Endothelial cell of umbilical vein (primary cell): ENCODE data around the gene GSN. TPM values are rescaled to one million over a fixed set of nuclear protein-coding genes. Genes with fewer than 3 reads are reported as not detected.

ENCODE experiments used
- BruUV-seq: library from RNA; stranded (reverse); fragments of 400-500 nt; replicated peaks from 2 replicates; lab custom pipeline; 2021; lab: Mats Ljungman, UMichigan
- CTCF ChIA-PET: fragments of 300-600, 350-600 bp; sonication (Branson Sonifier 250); formaldehyde crosslinking; loops from one replicate; lab custom pipeline; 2021; ENCODE audit warnings: antibody characterized with exemption, inconsistent platforms; lab: Charles Lee
- POLR2A ChIA-PET: fragments of 300-600, 350-600 bp; sonication (Branson Sonifier 250); formaldehyde crosslinking; loops from one replicate; lab custom pipeline; 2021; ENCODE audit warnings: antibody characterized with exemption, inconsistent platforms; lab: Charles Lee
- DNase-seq: peaks from one replicate; pipeline ENCODE4 v3.0.0-alpha.2; 2011; ENCODE audit warnings: low read depth, low spot score
- FAIRE-seq: peaks from 2 replicates; lab custom pipeline; 2011; peaks lifted over from hg19 to GRCh38; lab: Jason Lieb, UNC
- H2AFZ ChIP-seq: 2 replicates; pipeline ENCODE4 v1.6.0; 2012; ENCODE audit warnings: low read depth, low read length, control low read depth, inconsistent platforms
- H3K27ac ChIP-seq: 2 replicates; pipeline ENCODE4 v1.5.1; 2011; ENCODE audit warnings: low read depth, mild to moderate bottlenecking, control low read depth, low read length, moderate library complexity; ENCODE audit not compliant: insufficient read depth
- H3K27me3 ChIP-seq, 2 experiments: 2 replicates each; pipeline versions ENCODE4 v1.6.0 to v1.6.1; 2011; ENCODE audit warnings: low read length in 2 of 2, mixed read lengths in 1 of 2; ENCODE audit not compliant: control insufficient read depth in 2 of 2, insufficient read depth in 2 of 2
- H3K36me3 ChIP-seq, 2 experiments: 2 replicates in 1 of 2; 3 replicates in 1 of 2; pipeline ENCODE4 v1.5.1; 2011; ENCODE audit warnings: low read length in 2 of 2, mild to moderate bottlenecking in 1 of 2, moderate library complexity in 1 of 2; ENCODE audit not compliant: control insufficient read depth in 2 of 2, insufficient read depth in 2 of 2; ENCODE audit errors: extremely low read depth in 1 of 2
- H3K4me1 ChIP-seq: 3 replicates; pipeline ENCODE4 v1.5.1; 2011; ENCODE audit warnings: mild to moderate bottlenecking, low read length; ENCODE audit not compliant: control insufficient read depth, insufficient read depth; ENCODE audit errors: extremely low read depth
- H3K4me2 ChIP-seq: 2 replicates; pipeline ENCODE4 v1.6.1; 2011; ENCODE audit warnings: low read length, control low read depth, mixed read lengths; ENCODE audit not compliant: insufficient read depth
- H3K4me3 ChIP-seq, 3 experiments: fragments of 200-600 bp in 1 of 3; sonication (generic), shearing (Covaris generic) in 1 of 3; replicated peaks in 1 of 3; 2 replicates each; pipeline ENCODE4 v1.5.1; 2011 to 2016; ENCODE audit warnings: control low read depth in 3 of 3, low read length in 3 of 3, mild to moderate bottlenecking in 2 of 3, inconsistent platforms in 1 of 3, low read depth in 1 of 3, moderate library complexity in 1 of 3; ENCODE audit not compliant: insufficient read depth in 1 of 3
- H3K79me2 ChIP-seq: 2 replicates; pipeline ENCODE4 v1.6.0; 2012; ENCODE audit warnings: low read length, inconsistent platforms; ENCODE audit not compliant: control insufficient read depth, insufficient read depth
- H3K9ac ChIP-seq: replicated peaks from 2 replicates; pipeline ENCODE3; 2011; ENCODE audit warnings: low read length, control low read depth; ENCODE audit not compliant: insufficient read depth; ENCODE audit errors: extremely low read depth
- H3K9me1 ChIP-seq: replicated peaks from 3 replicates; pipeline ENCODE4 v1.6.0; 2011; ENCODE audit warnings: mild to moderate bottlenecking, low read length; ENCODE audit not compliant: control insufficient read depth, insufficient read depth; ENCODE audit errors: extremely low read depth
- H3K9me3 ChIP-seq: replicated peaks from 2 replicates; pipeline ENCODE4 v1.5.1; 2012; ENCODE audit warnings: low read length, inconsistent platforms; ENCODE audit not compliant: control insufficient read depth, insufficient read depth
- H4K20me1 ChIP-seq: replicated peaks from 2 replicates; pipeline ENCODE3; 2011; ENCODE audit warnings: mild to moderate bottlenecking, low read length; ENCODE audit not compliant: control insufficient read depth, insufficient read depth; ENCODE audit errors: extremely low read depth
- CTCF ChIP-seq, 2 donors: IDR thresholded peaks; 1 replicate in 1 of 2; 2 replicates in 1 of 2; pipeline ENCODE4 v1.5.1; 2011; ENCODE audit warnings: low read length in 2 of 2, mild to moderate bottlenecking in 2 of 2, moderate library complexity in 2 of 2, control low read depth in 1 of 2, inconsistent platforms in 1 of 2, low read depth in 1 of 2; ENCODE audit not compliant: insufficient read depth in 1 of 2; ENCODE audit errors: extremely low read depth in 1 of 2
- EZH2 ChIP-seq: IDR thresholded peaks from 2 replicates; pipeline ENCODE4 v1.6.1; 2012; ENCODE audit warnings: borderline replicate concordance, low read depth, mild to moderate bottlenecking, moderate library complexity, low read length, inconsistent platforms; ENCODE audit not compliant: severe bottlenecking
- FOS ChIP-seq: IDR thresholded peaks from 2 replicates; pipeline ENCODE4 v1.6.1; 2011; ENCODE audit warnings: mild to moderate bottlenecking, low read length, moderate library complexity, borderline replicate concordance; ENCODE audit not compliant: insufficient read depth
- GATA2 ChIP-seq: IDR thresholded peaks from 2 replicates; pipeline ENCODE4 v1.7.0; 2011; ENCODE audit warnings: low read depth, mild to moderate bottlenecking, moderate library complexity, mixed read lengths, low read length; ENCODE audit not compliant: insufficient read length, insufficient read depth
- JUN ChIP-seq: IDR thresholded peaks from 2 replicates; pipeline ENCODE4 v1.6.1; 2011; ENCODE audit warnings: borderline replicate concordance, low read depth; ENCODE audit not compliant: insufficient read length, insufficient read depth
- MAX ChIP-seq: IDR thresholded peaks from 2 replicates; pipeline ENCODE4 v1.6.1; 2011; ENCODE audit not compliant: insufficient read depth, insufficient read length
- MYC ChIP-seq: IDR thresholded peaks from one replicate; pipeline ENCODE4 v1.6.1; 2011; ENCODE audit warnings: mild to moderate bottlenecking, low read depth, low read length
- POLR2A ChIP-seq: IDR thresholded peaks from 2 replicates; pipeline ENCODE4 v1.6.1; 2012; ENCODE audit warnings: low read depth, mild to moderate bottlenecking, control low read depth, low read length
- POLR2AphosphoS5 ChIP-seq: IDR thresholded peaks from 2 replicates; pipeline ENCODE4 v1.6.1; 2012; ENCODE audit warnings: low read depth, mild to moderate bottlenecking, control low read depth, low read length, moderate library complexity; ENCODE audit not compliant: insufficient read depth
- dilution Hi-C: fragments of 300-500 bp; cut with MboI; formaldehyde crosslinking; loops from one replicate; pipeline ENCODE4 v1.15.0; 2019; ENCODE audit warnings: low sequenced_read_pairs; ENCODE audit not compliant: extremely low pct_ligation_motif_present
- intact Hi-C: fragments of 100-400 bp; cut with micrococcal nuclease; formaldehyde crosslinking; loops from one replicate; pipeline ENCODE4 v1.10.0; 2022
- polyA plus RNA-seq, 4 experiments: library from polyadenylated mRNA; depleted of rRNA in 3 of 4; stranded (reverse) in 3 of 4; unstranded in 1 of 4; fragments of >200 nt; gene quantifications; 2 replicates each; pipeline versions ENCODE4 v1.2.1 to v1.2.3, GENCODE V29; 2011 to 2012; ENCODE audit warnings: missing spikeins in 1 of 4
- total RNA-seq: library from RNA; stranded (reverse); gene quantifications from 2 replicates; pipeline ENCODE4 v1.2.3, GENCODE V29; 2021

The GSN gene
- total and polyA plus RNA-seq, 2 donors (not counting 3 experiments of a cell fraction or from before 2014, with no cell fraction given), result 130 to 232 TPM

- no peak overlapping the region for H3K4me3 ChIP-seq
- dilution Hi-C loops (no loop called here), intact Hi-C loops (loop anchor here (10.0 kb wide), 1 partner anchor 1536 kb away; the partner anchor contains the start of gene PDCL)
- no peaks in the 10 kb centered on the region for H3K9me1 ChIP-seq
- TF ChIP-seq FOS, result no peak
- ChIA-PET POLR2A (interaction anchor here (0.6 to 1.1 kb wide), 2 partner anchors 10 to 369 kb away, joined by 3 read pairs; no protein-coding TSS in a partner anchor), CTCF (interaction anchor here (0.6 to 2.1 kb wide), 6 partner anchors 9 to 87 kb away, joined by 3 to 15 read pairs (median 6); no protein-coding TSS in a partner anchor)
- H3K27ac ChIP-seq, result peak overlapping the region; percentile 93
- BruUV-seq, result no TSS peak
- no peaks in the 10 kb centered on the region for H3K27me3 ChIP-seq
- peak overlapping the region; percentile 1 for H2AFZ ChIP-seq
- no peaks in the 10 kb centered on the region for H3K9me3 ChIP-seq
- no peaks in the 10 kb centered on the region for H3K36me3 ChIP-seq
- no peaks in the 10 kb centered on the region for H4K20me1 ChIP-seq
- H3K9ac ChIP-seq, result peak overlapping the region; percentile 17
- FAIRE-seq (peak; percentile 70), DNase-seq (peak; percentile 72)
- no peaks in the 10 kb centered on the region for H3K79me2 ChIP-seq
- no peak overlapping the region for H3K4me2 ChIP-seq
- H3K4me1 ChIP-seq, result peaks cover 53% of the 10 kb centered on the region
Measured at GRCh38 chr9:121289026-121289771, 21.2 kb downstream of the GSN start.

- H3K27me3 ChIP-seq, result no peaks in the 10 kb centered on the region
- no peaks in the 10 kb centered on the region for H3K36me3 ChIP-seq
- dilution Hi-C loops (no loop called here), intact Hi-C loops (loop anchor here (10.0 kb wide), 1 partner anchor 1535 kb away; the partner anchor contains the start of gene PDCL)
- H3K4me1 ChIP-seq, result peaks cover 46% of the 10 kb centered on the region
- H4K20me1 ChIP-seq, result no peaks in the 10 kb centered on the region
- DNase-seq, result no peak
- H3K79me2 ChIP-seq, result no peaks in the 10 kb centered on the region
- CTCF ChIA-PET, result interaction anchor here (0.6 to 2.1 kb wide), 6 partner anchors 9 to 86 kb away, joined by 3 to 15 read pairs (median 6); no protein-coding TSS in a partner anchor
- no peaks in the 10 kb centered on the region for H3K9me3 ChIP-seq
- H3K4me3 ChIP-seq, result no peak overlapping the region
- no peak overlapping the region for H3K4me2 ChIP-seq
- POLR2A ChIA-PET, result interaction anchor here (1.1 kb wide), 1 partner anchor 9 kb away, joined by 3 read pairs; no protein-coding TSS in a partner anchor
- BruUV-seq, result no TSS peak
- H3K27ac ChIP-seq, result no peak overlapping the region
- no peak overlapping the region for H3K9ac ChIP-seq
- H2AFZ ChIP-seq, result no peak overlapping the region
- TF ChIP-seq CTCF (IDR thresholded peaks at IDR 0.05; ENCODE audit: extremely low read depth in 1 of 2, insufficient read depth in 1 of 2, low read depth in 1 of 2, low read length in 2 of 2) (no peak), MAX (no peak), JUN (no peak), POLR2A (no peak), FOS (no peak), GATA2 (no peak), POLR2AphosphoS5 (no peak), MYC (no peak), EZH2 (no peak)
- FAIRE-seq, result no peak
- no peaks in the 10 kb centered on the region for H3K9me1 ChIP-seq
Measured at GRCh38 chr9:121289772-121290370, 21.9 kb downstream of the GSN start.
